HL-60 (cell line): ENCODE measurements around the gene PCSK2.

Experiments used
- CTCF ChIP-seq: IDR thresholded peaks from one replicate; pipeline ENCODE4 v1.5.1; 2011; ENCODE audit warnings: low read length, control low read depth, inconsistent platforms; ENCODE audit not compliant: insufficient read depth
- REST ChIP-seq: IDR thresholded peaks from 2 replicates; pipeline ENCODE4 v1.6.1; 2012; ENCODE audit warnings: low read depth; ENCODE audit not compliant: insufficient replicate concordance

GRCh38 chr20:17380801-17381200 lies 154.0 kb downstream of the PCSK2 start:
- no peak for TF ChIP-seq REST
- no peak for TF ChIP-seq CTCF
